OCI-M2 (cell line): ENCODE data around the gene SLC35G3.
"Not testable (repeated sequence)": the region's sequence is repeated elsewhere in the genome, so short reads cannot be mapped to it uniquely, and the experiment has no call there.

ENCODE experiments used
- DNase-seq: peaks from one replicate; lab custom pipeline; 2025; ENCODE audit not compliant: unreplicated experiment; lab: John Stamatoyannopoulos, UW

Gene SLC35G3

DNA sequence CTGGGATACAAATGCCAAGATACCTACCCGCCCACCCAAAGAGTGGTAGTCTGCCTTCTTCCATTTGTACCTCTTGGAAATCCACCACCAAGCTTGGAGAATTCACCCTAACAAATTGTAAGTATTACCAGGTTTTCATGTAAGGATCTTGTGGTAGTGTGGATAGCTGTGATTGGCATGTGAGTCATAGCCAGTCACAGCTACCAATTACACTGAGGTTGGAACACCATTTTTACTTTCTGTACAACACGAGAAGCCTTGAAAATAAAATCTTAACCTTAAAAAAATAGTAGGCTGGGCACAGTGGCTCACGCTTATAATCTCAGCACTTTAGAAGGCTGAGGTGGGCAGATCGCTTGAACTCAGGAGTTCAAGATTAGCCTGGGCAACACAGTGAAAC lies 18.5 kb upstream of the SLC35G3 start:
- no peak for DNase-seq

GRCh38 chr17:35210741-35211140 lies 16.5 kb upstream of the SLC35G3 start:
- no peak for DNase-seq

- DNase-seq: not testable (repeated sequence)
Observed at GRCh38 chr17:35202582-35202981, 8.4 kb upstream of the SLC35G3 start.

DNA sequence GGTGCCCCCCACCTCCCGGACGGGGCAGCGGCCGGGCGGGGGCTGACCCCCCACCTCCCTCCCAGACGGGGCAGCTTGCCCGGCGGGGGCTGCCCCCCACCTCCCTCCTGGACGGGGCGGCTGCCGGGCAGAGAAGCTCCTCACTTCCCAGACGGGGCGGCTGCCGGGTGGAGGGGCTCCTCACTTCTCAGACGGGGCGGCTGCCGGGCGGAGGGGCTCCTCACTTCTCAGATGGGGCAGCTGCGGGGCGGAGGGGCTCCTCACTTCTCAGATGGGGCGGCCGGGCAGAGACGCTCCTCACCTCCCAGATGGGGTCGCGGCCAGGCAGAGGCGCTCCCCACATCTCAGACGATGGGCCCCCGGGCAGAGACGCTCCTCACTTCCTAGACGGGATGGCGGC lies 869 bp upstream of the SLC35G3 start:
- DNase-seq: not testable (repeated sequence)

DNA sequence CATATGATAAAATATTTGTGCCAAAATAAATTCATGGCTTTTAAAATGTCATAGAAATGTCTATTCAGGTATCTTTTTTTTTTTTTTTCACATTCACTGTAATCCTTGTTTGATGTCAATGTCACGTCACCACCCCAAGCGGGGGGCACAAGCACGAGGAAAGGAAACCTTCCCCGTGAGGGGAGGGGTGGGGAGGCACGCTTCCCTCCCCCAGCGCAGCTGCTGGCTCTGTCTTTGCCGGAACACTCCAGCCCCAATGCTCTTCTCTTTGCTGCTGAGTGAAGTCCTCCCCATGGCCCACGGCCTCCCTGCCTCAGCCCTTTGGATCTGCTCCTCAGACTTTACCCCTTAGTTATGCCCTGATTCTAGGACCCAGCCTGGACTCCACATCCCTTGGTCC lies 1.5 kb downstream of the SLC35G3 start:
- DNase-seq: no peak

DNA sequence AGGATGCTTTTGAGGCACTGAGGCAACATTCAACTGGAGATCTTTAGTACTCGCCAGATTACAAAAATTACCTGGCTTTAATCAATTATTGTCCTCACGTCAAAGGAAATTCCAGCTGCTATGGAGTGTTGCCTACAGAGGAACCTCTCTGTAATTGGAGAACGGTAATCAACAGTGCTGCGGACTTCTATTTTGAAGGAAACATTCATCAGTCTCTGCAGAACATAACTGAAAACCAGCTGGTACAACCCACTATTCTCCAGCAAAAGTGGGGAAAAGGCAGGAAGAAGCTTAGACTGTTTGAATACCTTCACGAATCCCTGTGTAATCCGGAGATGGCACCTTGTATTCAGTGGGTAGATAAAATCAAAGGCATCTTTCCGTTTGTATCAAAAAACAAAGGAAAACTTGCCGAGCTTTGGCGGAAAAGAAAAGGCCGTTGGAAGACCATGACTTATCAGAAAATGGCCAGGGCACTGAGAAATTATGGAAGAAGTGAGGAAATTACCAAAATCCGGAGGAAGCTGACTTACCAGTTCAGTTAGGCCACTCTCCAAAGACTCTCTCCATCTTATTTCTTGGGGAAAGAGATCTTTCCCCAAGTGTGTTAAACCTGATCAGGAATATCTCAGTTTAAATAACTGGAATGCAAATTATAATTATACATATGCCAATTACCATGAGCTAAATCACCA lies 3.0 kb downstream of the SLC35G3 start:
- no peak for DNase-seq

DNA sequence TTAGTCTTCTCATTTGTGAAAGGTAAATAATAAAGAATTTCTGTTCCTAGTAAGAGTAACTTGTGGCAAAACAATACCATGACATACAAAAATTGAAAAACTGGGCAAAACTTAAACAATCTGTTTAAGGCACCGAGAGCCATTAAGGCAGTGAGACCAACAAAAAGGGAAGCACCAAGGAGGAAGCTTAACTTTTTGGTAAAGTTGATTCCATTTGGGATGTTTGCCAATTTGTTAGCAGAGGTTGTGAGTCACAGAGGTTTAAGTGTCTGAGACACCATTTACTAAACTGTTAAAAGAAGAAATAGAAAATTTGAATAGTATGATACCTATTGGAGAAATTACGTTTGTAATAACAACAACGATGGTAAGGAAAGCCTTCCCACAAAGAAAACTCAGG lies 4.9 kb downstream of the SLC35G3 start:
- no peak for DNase-seq

- DNase-seq: no peak
Observed at GRCh38 chr17:35188111-35188510, 6.1 kb downstream of the SLC35G3 start.

- DNase-seq: no peak
Observed at GRCh38 chr17:35187481-35187880, 6.7 kb downstream of the SLC35G3 start.

GRCh38 chr17:35185849-35186248 lies 8.3 kb downstream of the SLC35G3 start:
- no peak for DNase-seq

- DNase-seq: no peak
Observed at GRCh38 chr17:35184274-35184673, 9.9 kb downstream of the SLC35G3 start.

- DNase-seq: no peak
Observed at GRCh38 chr17:35183332-35183731, 10.9 kb downstream of the SLC35G3 start.

DNA sequence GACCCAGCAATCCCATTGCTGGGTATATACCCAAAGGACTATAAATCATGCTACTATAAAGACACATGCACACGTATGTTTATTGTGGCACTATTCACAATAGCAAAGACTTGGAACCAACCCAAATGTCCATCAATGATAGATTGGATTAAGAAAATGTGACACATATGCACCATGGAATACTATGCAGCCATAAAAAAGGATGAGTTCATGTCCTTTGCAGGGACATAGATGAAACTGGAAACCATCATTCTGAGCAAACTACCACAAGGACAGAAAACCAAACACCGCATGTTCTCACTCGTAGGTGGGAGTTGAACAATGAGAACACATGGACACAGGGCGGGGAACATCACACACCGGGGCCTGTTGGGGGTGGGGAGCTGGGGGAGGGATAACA lies 14.8 kb downstream of the SLC35G3 start:
- DNase-seq: not testable (repeated sequence)

GRCh38 chr17:35176897-35177296 lies 17.3 kb downstream of the SLC35G3 start:
- DNase-seq: no peak

DNA sequence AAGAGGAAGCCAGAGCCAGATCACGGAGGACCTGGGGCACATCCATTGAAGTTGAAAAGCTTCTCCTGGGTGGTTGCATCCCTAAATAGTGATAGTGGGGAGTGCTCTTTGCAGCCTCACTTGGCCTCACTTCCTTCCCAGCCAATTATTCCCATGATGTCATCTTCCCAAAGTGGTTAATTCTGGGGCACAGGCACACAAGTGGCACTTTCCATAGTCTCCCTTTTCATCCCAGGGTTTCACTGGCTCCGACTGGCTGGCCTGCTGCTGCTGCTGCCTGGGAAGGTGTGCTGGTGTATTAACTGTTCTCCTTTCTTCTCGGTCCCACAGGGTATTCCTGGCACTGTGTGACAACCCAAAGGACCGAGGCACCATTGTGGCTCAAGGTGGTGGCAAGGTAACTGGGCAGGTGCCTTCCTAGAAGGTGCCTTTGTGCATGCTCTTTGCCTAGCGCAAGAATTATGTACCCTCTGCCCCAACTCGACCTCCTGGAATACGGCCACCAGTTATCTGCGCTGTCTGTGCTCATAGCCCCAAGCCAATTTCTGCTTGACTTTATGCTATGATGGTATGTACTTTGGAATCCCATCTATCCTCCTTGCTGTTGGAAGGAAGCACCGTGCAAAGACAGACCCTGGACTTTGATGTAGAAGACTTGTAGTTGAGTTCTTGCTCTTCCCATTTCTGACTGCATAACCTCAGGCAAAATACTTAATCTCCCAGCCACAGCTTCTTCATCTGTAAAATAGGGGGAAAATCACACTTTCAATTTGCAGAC lies 18.4 kb downstream of the SLC35G3 start:
- no peak for DNase-seq

- DNase-seq: no peak
Observed at GRCh38 chr17:35174835-35175334, 19.3 kb downstream of the SLC35G3 start.

- DNase-seq: not testable (repeated sequence)
Observed at GRCh38 chr17:35172321-35172720, 21.9 kb downstream of the SLC35G3 start.

DNA sequence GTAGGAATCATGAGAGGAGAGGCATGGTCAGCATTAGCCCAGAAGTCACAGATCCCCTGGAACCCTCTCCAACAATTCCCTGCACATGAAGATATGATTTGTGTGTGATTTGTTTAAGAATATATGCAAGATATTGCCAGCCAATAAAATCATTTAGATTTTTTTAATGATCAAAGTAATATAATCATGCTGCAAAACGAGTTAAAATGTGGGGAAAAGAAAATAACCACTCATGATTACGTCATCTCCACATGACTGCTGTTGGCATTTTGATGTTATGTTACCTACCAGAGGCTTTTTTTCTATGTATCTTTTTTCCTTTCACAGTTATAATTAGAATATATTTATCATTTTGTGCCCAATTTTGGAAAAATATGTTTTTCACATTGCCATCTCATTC lies 22.4 kb downstream of the SLC35G3 start:
- DNase-seq: no peak

DNA sequence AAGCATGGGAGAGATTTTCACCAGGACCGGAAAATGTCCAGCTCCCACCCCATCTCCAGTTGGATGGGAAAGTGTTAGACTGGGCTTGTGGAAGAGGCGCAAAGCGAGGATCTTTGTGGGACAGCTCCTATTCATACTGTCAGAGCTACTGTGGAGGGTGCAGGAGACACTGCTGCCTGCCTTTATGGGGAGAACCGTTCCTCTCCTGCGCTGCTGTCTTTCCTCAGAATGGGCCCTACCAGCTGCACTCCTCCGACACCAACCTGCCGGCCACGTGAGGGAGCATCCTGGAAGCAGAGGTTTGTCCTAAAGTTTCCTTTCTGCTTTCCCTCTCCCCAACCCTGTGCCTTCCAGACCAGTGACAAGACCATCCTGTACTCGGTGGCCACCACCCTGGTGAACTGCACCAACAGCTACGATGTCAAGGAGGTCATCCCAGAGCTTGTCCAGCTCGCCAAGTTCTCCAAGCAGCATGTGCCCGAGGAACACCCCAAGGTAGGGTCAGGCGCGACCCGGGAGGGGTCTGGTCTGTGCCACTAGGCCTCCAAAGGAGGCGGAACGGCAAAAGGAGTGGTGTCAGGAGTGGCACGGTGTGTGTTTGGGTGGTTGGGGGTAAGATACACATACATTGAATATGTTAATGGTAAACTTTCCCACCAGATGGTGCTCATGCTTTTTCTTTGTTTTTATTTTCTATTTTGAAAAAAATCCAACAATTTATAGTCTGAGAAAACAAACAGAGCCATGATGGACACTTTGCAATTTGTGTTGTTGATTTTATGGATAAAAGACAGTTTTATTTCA lies 23.0 kb downstream of the SLC35G3 start:
- no peak for DNase-seq

- DNase-seq: no peak
Observed at GRCh38 chr17:35169835-35170363, 24.3 kb downstream of the SLC35G3 start.

DNA sequence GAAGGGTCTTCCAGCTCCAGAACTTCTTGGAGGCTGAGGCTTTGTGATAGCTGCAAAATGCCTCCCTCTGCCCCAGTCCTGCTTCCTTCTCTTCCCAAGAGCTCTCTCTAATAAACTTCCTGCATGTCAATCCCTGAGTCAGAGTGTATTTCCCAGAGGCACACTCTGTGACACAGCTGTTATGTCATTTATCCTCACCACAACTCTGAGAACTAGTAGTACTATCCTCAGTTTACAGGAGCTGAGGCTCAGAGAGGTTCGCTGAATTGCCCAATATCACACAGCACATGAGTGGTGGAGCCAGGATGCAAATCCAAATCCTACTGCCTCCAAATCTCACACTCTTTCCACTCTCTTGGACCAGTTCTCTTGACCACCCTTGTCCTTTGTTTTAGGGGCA lies 26.5 kb downstream of the SLC35G3 start:
- DNase-seq: no peak
